ENCODE measurements around the gene KIF16B.
"Not testable (repeated sequence)": the region's sequence is repeated elsewhere in the genome, so short reads cannot be mapped to it uniquely, and the experiment has no call there.

Gene KIF16B

DNA sequence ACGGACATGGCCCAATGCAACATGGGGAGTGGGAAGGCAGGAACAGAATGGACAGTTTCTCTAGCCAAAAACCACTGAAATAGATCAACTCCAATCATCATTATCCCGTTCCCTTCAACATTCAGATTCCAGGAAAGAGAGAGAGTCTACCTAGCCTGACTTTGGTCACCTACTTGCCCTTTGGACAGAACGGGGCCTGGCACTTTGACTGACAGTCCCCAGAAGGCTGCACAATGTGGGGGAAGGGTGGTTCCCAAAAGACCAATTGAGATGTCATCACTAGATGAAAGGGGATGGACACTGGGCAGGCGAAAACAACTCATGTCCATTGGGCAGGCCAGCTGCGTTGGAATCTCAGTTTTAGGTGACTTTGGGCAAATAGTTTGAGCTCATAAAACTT, 15.0 kb upstream of the KIF16B start:
- no peak for DNase-seq

DNA sequence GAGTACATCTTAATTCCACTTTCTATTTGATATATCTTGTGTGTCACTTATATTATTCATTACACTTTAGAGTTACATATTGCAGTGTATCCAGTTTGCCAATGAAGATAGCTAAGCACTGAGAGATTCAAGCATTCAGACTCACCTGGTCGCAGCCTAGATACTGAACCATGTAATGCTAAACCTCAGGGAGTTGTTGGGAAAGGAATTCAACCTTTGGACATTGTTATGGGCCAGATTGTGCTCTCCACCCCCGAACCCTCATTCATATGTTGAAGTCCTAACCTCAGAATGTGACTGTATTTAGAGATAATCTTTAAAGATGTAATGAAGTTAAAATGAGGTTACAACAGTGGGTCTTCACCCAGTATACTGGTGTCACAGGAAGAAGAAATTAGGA, 13.8 kb upstream of the KIF16B start:
- no peak for DNase-seq

DNA sequence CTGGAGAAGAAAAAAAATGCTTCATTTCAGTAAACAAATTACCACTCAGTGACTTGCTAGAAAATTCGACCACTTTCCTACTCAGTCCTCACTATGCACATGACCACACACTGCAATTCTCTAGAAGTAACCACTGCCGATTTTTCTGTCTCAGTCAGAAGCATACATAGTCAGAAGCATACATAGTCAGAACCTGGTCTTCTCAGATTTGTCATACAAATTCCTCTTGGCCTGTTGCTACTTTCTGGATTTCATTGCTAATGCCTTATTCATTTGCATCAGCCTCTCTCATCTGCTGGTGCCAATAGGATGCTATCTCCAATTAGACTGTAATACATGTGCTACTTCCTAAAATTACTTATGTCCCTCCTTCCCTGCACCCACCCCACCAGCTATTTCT, 10.2 kb upstream of the KIF16B start:
- no peak for DNase-seq

DNA sequence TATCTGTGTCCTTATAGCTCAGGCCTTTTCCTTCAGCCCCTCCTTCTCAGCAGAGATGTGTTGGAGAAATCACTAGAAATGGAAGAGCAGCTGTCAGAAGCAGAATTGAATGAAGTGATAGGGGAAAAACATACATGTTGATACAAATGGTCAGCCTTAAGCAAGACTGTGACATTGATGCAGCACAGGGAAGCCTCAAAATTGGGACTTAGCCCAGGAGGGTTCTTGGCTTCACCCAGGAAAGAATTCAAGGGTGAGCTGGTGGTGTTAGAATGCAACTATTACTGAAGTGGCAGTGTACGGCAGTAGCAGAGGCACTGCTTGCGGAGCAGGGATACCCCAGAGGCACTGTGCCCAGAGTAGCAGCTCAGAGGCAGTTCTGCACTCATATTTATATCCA, 8.0 kb upstream of the KIF16B start:
- no peak for DNase-seq

DNA sequence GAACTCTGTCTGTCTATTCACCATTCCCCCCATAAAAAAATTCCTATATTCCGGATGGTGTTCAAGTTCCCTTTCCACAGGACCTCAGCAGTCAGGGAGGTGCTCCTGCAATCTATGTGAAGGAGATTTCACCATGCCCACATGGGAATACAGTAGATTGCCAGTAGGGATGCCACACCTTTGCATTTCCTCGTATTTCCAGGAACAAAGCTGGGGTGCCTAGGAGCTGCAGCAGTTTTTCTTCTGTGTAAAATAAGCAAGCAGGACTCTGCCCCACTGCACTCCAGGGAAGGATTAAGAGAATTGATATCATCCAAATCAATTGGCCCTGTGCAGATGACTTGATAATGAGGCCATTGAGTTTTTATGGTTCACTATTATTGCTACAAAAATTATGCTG, 7.4 kb upstream of the KIF16B start:
- no peak for DNase-seq

DNA sequence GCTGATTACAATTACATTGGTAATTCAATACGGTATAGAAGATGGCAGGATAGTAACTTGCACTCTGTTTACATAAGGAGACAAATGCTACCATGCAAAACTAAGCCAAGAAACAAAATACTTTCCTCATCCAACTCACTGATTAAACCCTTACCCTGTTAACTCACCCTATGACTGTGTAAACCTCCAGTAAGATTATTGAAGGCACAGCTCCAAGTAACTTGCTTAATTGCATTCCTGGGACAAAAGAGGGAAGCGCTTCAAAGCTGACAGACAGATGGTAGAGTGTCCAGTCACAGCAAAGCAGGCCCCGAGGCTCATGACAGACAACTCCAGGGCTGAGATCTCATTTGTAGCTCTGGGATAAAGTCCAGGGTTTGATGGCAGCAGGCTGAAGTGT, 6.9 kb upstream of the KIF16B start:
- no peak for DNase-seq

DNA sequence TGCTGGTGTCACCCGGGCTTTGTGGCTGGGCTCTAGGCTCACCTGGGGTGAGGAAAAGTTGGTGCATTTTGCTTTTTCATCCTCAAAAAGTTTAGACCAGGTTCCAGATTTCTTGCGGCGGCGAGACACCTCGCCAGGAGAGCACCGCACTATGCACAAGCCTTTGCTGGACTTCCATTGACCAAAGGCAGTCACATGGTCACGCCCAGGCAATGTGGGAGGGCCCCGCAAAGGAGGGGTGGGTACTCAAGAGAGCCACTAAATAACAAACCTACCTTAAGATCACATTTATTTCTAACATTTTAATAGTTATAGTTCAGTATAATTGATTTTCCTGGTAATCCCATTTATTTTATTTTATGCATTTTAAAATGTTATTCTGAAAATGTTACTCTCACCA, 3.0 kb upstream of the KIF16B start:
- DNase-seq, result no peak

DNA sequence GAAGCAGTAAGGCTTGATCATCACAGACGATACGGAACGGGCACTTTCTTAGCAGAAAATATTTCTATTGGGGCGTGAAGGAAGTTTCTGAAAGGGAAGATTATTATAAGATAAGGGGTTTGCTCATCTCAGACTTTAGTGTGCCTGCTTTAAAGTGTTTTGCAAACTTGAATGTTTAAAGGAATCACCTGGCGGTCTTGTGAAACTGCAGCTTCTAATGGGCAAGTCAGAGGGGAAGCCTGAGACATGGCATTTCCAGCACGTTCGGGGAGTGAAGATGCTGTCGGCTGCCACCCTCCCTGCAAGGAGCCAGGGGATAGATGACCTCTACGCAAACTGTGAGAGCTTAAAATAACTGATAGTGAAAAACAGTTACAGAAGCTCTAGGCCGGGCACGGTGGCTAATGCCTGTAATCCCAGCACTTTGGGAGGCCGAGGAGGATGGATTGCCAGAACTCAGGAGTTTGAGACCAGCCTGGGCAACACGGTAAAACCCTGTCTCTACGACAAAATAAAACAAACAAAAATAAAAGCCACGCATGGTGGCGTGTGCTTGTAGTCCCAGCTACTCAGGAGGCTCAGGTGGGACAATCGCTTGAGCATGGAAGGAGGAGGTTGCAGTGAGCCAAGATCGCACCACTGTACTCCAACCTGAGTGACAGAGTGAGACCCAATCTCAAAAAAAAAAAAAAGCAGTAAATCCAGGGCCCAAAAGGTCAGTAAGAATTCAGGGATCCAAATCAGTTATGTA, 2.3 kb upstream of the KIF16B start:
- no peak for DNase-seq

DNA sequence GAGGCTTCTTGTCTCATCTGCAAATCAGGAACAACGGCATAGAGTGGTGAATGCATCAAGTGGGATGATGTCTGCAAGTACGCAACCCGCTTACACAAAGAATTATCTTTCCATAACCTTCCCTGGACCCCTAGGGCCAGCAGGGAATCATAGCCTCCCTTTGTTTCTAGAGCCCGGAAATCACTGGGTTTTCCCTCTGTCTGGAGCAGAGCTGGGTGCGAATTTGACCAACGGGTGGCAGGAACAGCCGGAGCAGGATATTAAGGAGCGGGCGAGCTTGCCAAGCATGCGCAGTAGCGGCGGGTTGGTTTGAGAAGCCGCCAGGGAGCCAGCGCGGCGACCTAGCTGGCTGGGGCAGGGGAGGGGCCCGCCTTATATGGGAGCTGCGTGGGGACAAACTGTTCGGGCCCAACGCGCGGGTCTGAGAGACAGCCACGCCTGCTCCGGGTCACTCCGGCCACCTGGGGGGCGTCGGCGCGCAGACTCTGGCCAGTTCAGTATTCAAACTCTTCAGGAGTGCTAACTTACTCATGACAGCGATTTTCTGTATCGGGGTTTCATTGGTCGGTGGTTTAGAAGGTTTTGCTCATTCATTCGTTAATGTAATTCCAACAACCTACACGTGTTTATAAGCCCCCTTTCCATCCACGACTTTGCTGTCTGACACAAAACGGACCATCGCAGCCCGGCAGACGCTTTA, 1.6 kb upstream of the KIF16B start:
- peak; percentile 6 to 35 for DNase-seq

DNA sequence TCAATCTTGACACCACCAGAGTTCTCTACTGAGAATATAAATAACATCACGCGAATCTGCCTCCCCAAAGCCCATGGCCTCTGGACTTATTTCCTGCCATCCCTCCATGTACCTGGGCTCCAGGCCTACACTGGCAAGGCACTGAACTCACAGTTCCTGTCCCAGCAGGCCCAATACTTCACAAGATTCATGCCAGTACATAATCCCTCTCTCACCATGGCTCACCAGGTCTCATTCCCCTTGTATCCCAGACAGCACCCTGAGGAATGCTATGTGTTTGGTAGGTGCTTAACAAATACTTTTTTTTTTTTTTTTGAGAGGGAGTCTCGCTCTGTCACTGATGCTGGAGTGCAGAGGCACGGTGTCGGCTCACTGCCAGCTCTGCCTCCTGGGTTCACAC, 1.9 kb downstream of the KIF16B start:
- DNase-seq, result no peak

DNA sequence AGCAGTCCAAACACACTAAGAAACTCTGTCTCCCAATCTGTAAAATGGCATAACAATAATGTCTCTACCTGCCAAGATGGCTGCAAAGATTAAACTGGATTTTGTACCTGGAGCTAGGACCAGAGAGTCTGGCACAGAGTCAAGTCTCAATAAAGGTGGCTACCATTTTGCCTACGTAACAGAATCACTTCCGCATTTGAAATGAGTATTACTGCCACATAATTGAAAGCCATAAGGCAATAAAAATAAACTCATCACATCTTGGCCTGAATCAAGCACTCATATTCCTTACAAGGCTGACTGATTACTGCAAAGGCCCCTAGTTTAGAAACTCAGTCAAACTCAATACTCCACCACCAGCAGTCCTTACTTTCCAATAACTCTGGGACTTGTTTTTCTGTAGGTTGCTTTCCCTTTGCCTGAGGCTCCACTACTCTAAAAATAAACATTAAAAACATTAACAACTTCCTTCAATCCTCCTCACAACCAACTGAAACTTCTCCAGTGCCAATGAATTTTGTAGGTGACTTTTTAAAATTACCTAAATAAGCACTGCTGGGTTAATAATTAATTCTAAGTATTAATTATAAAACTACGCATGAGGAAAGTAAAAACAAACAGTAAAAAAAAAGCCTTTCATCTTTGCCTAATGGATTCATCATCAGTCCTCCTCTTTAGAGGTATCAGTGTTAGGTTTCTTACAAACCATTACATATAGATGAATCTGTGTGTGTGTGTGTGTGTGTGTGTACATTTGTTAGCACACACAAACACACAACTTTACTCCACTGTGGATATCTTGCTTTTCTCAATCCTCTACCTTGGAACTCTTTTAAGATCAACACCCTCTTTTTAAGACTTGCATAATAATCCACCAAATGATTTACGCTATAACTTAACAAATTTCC, 3.7 kb downstream of the KIF16B start:
- DNase-seq, result no peak

DNA sequence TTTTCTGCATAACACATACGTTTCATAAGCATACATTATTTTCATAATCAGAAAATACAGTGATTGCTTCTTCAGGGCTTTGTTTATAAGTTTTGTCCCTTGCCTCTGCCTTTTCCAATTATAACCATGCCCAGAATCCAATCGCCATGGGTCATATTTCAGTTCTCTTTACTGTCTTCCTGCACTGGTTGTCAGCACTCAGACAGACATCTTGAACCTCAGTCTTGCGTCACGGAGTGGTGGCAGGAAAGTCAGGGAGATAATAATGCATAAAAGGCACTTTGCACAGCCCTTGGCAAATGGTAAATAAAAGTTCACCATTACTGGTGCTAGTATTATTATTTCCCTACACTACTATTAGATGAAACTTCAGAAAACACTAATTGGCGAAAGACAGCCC, 7.2 kb downstream of the KIF16B start:
- DNase-seq, result peak in 1 of 2 experiments; percentile 11

DNA sequence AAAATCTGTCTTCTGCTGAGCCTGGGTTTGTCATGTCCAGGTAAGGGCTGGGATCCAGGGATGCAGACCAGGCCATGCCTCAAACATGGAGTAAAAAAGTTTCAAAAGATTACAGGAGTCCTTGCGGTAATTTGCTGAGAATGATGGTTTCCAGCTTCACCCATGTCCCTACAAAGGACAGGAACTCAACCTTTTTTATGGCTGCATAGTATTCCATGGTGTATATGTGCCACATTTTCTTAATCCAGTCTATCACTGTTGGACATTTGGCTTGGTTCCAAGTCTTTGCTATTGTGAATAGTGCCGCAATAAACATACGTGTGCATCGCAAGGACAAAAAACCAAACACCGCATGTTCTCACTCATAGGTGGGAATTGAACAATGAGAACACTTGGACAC, 9.2 kb downstream of the KIF16B start:
- DNase-seq, result not testable (repeated sequence)

DNA sequence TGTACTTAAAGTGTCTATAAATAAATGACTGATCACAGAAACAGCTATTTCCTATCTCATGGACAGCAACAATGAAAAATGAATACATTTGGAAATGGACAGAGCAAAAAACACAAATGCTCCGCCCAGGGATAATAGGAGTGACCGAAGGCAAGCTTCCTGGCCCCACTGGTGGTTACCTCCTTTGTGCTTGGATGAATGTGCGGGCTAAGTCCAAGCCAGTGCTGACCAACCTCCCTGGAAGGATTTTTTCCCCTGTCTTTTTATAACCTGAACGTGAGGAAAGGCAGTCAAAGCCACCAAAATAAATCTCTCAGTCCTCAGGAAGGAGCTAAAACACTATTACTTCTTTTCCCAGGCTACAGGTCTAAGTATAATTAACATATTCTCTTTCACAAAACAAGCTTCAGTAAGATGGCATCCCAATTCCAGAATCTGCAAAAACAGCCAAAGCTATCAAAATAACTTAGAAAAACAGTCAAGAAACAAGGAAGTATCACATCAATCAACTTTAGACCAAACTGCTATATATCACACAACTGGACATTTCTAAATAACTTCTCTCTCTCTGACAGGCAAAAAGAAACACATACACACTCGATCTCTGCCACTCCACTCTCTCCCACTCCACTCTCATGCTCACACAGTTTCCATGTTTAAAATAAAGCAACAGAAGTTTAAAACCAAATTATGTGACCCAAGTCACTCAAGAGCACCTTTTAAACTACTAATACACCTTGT, 10.0 kb downstream of the KIF16B start:
- no peak for DNase-seq

DNA sequence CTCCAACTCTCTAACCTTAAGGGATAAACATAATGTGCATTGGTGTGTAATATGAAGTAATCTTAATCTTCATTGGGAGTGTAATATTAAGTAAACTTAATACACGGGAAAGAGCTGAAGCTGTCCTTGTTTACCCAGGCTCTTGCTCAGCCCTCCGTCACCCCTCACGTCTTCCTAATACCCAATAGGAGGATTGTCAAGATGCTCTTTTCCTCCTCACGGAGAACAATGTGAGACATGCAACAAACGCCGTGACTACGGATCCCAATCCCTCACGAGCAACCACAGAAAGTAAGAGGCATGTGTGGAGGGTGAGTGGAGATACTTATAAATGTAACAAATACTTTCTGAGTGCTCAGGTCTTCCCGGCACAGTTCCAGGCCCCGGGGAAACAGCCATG, 11.0 kb downstream of the KIF16B start:
- DNase-seq, result no peak

DNA sequence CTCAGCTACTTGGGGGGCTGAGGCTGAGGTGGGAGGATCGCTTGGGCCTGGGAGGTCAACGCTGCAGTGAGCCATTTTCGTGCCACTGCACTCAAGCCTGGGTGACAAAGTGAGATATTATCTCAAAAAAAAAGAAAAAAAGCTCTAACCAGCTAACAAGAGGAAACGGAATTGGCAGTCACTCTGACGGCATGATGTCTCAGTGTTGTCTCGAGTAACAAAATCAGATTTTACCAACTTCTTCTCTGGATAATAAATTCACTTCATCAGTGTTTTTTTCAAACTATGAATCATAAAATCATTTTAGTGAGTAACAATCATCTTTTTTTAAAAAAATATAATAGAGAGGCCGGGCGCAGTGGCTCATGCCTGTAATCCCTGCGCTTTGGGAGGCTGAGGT, 12.6 kb downstream of the KIF16B start:
- DNase-seq, result no peak

DNA sequence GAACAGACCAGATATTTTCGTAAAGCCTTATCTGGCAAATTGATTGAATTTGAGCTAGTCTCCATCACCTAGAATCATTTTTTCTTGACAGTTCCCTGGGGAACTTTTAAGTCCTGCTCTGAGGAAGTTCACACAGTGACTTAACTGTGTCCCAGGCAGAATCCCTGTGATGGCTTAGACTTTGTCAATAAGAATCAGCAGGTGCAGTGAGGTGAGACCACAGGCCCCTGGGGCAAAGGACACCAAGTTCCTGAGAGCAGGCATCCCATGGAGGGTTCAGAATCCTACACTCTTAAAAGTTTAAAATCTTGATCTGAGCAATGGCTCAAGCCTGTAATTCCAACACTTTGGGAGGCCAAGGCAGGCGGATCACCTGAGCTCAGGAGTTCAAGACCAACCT, 13.0 kb downstream of the KIF16B start:
- no peak for DNase-seq

DNA sequence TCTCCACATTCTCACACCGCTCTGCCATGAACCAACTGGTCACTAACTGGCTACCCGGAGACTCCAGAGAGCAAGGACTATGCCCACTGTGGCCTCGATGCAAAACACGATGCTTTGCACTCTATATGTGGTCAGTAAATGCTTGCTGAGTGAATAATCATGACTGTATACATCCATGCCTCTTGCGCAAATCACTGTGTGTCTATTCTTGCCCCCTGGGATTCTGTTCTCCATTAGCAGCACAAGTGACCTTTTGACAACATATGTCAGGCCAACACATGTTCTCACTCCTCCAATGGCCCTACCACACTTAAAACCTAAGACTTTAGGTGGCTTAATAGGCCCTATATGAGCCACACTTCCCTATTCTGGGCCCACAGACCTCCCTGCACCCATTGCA, 16.9 kb downstream of the KIF16B start:
- no peak for DNase-seq

DNA sequence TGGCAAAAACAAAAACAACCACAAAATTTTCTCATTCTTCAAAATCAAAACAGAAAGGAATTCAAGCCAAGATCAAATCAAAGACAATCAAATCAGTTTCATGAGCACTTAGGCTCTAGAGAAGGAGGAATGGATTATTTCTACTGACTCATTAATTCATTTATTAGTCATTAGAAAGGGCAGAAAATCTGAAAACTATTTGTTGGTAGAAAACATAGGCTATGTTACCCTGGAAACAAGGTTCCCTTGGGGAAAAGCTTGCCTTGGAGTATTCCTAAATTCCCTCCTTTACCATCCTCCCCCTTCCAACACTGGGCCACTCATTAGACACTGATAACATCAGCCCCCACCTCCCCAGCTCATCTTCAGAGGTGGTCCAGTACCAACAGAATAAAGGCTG, 17.5 kb downstream of the KIF16B start:
- DNase-seq, result no peak

DNA sequence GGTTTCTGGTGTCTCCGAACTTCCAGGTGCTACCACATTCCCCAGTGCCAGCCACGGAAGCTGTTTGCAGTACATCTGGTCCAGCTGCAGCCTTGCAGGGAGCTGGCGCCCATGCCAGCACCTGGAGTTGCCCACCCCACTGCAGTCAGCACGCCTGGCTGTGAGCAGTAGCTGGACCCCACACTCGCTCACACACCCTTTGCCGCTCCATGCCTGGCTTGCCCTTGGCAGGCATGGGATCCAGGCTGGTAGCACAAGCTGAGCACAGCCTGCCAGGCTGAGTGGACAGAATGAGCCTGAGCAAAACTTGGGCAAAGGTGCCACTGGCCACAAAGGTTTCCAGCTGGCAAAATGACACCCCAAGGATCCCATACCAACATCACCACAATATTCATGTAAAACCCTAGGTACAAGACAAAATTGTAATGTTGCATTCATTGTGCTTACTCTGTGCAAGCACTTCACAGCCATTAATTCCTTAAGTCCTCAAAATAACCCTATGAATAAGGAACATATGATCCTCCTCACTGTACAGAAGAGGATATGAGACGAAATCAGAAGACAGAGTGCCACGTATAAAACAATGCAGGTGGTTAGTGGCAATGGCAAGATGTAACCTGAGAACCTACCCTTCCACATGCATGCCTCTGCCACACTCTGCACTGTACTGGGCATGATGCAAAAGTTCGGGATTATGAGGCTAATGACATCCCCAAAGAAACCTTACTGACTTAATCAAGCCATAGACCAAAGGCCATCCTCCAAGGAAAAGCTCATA, 18.3 kb downstream of the KIF16B start:
- no peak for DNase-seq

DNA sequence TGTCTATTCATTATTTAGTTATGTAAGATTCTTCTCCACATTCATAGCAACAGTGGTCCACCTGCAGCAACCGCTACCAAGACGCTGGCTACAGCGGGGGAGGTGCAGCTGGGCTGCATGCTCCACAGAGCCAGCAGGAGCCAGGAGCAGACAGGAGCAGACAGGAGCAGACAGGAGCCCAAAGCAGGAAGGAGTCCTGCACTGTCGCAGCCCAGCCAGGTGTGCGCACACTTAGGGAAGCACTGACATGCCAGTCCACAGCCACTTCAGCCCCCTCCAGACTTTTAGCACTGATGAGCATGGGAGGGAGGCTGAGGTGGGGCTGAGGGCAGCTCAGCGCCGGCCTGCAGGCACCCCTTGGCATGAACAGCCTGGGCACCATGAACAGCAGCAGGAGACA, 19.6 kb downstream of the KIF16B start:
- DNase-seq, result no peak

DNA sequence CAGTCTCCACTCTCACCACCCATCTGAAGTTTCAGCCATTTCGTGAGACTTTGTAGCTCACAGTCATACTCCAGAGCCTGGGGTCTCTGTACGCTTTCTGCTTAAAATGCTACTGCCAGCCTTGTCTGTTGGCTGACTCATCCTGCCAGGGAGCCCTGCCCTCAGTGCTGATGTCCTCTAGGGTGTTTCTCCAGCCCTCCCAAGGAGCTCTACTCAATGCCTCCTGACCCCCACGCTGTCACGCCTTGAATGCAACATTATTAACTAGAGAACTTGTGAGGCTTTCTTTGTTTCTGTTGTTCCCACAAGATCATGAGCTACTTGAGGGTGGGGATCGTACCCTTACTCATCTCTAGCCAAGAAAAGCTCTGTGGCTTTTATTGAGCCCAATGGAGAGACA, 20.1 kb downstream of the KIF16B start:
- no peak for DNase-seq

Measured in NCI-H187 (cell line).